H1 (cell line): ENCODE data around the gene ZW10. TPM values are rescaled to one million over a fixed set of nuclear protein-coding genes. Genes with fewer than 3 reads are reported as not detected.

Experiments
- CTCF ChIA-PET: fragments of 300-600 bp; sonication (Branson Sonifier 250); formaldehyde crosslinking; loops from one replicate; lab custom pipeline; 2021; ENCODE audit not compliant: partially characterized antibody; lab: Charles Lee
- POLR2A ChIA-PET: fragments of 300-600 bp; sonication (Branson Sonifier 250); formaldehyde crosslinking; loops from one replicate; lab custom pipeline; 2021; ENCODE audit warnings: inconsistent platforms; ENCODE audit not compliant: partially characterized antibody; lab: Charles Lee
- DNase-seq, 2 experiments: peaks; one replicate each; pipeline versions ENCODE4 v3.0.0 to v3.0.0-alpha.2; 2010 to 2022; ENCODE audit warnings: low spot score in 2 of 2, low read depth in 1 of 2, mixed read lengths in 1 of 2
- FAIRE-seq: peaks from 2 replicates; lab custom pipeline; 2011; peaks lifted over from hg19 to GRCh38; lab: Jason Lieb, UNC
- H2AFZ ChIP-seq: 2 replicates; pipeline ENCODE4 v1.8.1; 2012; ENCODE audit warnings: low read length, inconsistent platforms
- H2AK5ac ChIP-seq: 2 replicates; pipeline ENCODE4 v1.6.1; 2013; ENCODE audit warnings: low read depth, low read length
- H2BK120ac ChIP-seq: replicated peaks from 2 replicates; pipeline ENCODE3; 2013; ENCODE audit warnings: low read depth, low read length, inconsistent platforms
- H2BK12ac ChIP-seq: 2 replicates; pipeline ENCODE4 v1.6.1; 2013; ENCODE audit warnings: low read depth, low read length
- H2BK15ac ChIP-seq: 2 replicates; pipeline ENCODE4 v1.6.1; 2013; ENCODE audit warnings: low read length
- H2BK20ac ChIP-seq: 2 replicates; pipeline ENCODE4 v1.6.1; 2013; ENCODE audit warnings: low read length
- H2BK5ac ChIP-seq: 2 replicates; pipeline ENCODE4 v1.6.1; 2013; ENCODE audit warnings: low read depth, low read length
- H3K14ac ChIP-seq: 2 replicates; pipeline ENCODE4 v1.6.1; 2013; ENCODE audit warnings: inconsistent platforms; ENCODE audit not compliant: insufficient read length
- H3K18ac ChIP-seq: 2 replicates; pipeline ENCODE4 v1.6.1; 2013; ENCODE audit warnings: low read length; ENCODE audit errors: extremely low read depth
- H3K23ac ChIP-seq: 2 replicates; pipeline ENCODE4 v1.6.1; 2013; ENCODE audit warnings: inconsistent platforms; ENCODE audit not compliant: insufficient read length
- H3K23me2 ChIP-seq: 2 replicates; pipeline ENCODE4 v1.6.1; 2013; ENCODE audit warnings: low read depth, low read length
- H3K27ac ChIP-seq: 2 replicates; pipeline ENCODE4 v1.6.1; 2011; ENCODE audit warnings: low read depth, low read length, inconsistent platforms
- H3K27me3 ChIP-seq, 4 experiments: replicated peaks in 1 of 4; 1 replicate in 1 of 4; 2 replicates in 3 of 4; pipeline versions ENCODE4 v1.6.1 to v1.8.1; 2011 to 2013; ENCODE audit warnings: low read length in 3 of 4, mild to moderate bottlenecking in 3 of 4, inconsistent platforms in 2 of 4, mixed read lengths in 2 of 4, moderate library complexity in 1 of 4; ENCODE audit not compliant: control insufficient read depth in 3 of 4, insufficient read depth in 3 of 4; ENCODE audit errors: extremely low read depth in 1 of 4
- H3K36me3 ChIP-seq, 4 experiments: 2 replicates each; pipeline versions ENCODE4 v1.6.1 to v1.8.1; 2011 to 2013; ENCODE audit warnings: mild to moderate bottlenecking in 4 of 4, low read length in 3 of 4, moderate library complexity in 2 of 4, control low read depth in 1 of 4, inconsistent platforms in 1 of 4; ENCODE audit not compliant: insufficient read depth in 4 of 4, control insufficient read depth in 2 of 4
- H3K4ac ChIP-seq: replicated peaks from 2 replicates; pipeline ENCODE3; 2013; ENCODE audit warnings: low read length, low read depth, mixed read lengths, inconsistent platforms; ENCODE audit not compliant: insufficient read length
- H3K4me1 ChIP-seq, 4 experiments: replicated peaks in 1 of 4; 1 replicate in 1 of 4; 2 replicates in 3 of 4; pipeline versions ENCODE4 v1.6.1 to v1.8.1; 2011 to 2013; ENCODE audit warnings: low read length in 3 of 4, inconsistent platforms in 2 of 4, mixed read lengths in 1 of 4; ENCODE audit not compliant: insufficient read depth in 4 of 4, control insufficient read depth in 3 of 4
- H3K4me2 ChIP-seq, 2 experiments: 2 replicates each; pipeline versions ENCODE4 v1.6.1 to v1.8.1; 2011 to 2013; ENCODE audit warnings: low read depth in 2 of 2, low read length in 2 of 2, control low read depth in 1 of 2, inconsistent platforms in 1 of 2, mild to moderate bottlenecking in 1 of 2; ENCODE audit not compliant: insufficient read depth in 1 of 2
- H3K4me3 ChIP-seq, 4 experiments: fragments of 200-600, 300-600 bp in 1 of 4; sonication (generic), shearing (Covaris generic), sonication (Bioruptor Twin) in 1 of 4; 2 replicates each; pipeline versions ENCODE4 v1.5.1 to v1.8.1; 2011 to 2016; ENCODE audit warnings: low read length in 4 of 4, low read depth in 3 of 4, control low read depth in 2 of 4, inconsistent platforms in 2 of 4, mild to moderate bottlenecking in 2 of 4, mixed read lengths in 1 of 4, moderate library complexity in 1 of 4; ENCODE audit not compliant: insufficient read depth in 2 of 4; ENCODE audit errors: extremely low read depth in 1 of 4
- H3K56ac ChIP-seq: replicated peaks from 2 replicates; pipeline ENCODE3; 2013; ENCODE audit warnings: low read depth, mild to moderate bottlenecking, mixed read lengths, low read length, inconsistent platforms; ENCODE audit not compliant: insufficient read length
- H3K79me1 ChIP-seq: 2 replicates; pipeline ENCODE4 v1.6.1; 2013; ENCODE audit warnings: low read depth, low read length, control low read depth
- H3K79me2 ChIP-seq, 2 experiments: 2 replicates each; pipeline versions ENCODE4 v1.6.1 to v1.8.1; 2012 to 2013; ENCODE audit warnings: low read length in 2 of 2, mild to moderate bottlenecking in 2 of 2, inconsistent platforms in 1 of 2; ENCODE audit not compliant: insufficient read depth in 2 of 2, control insufficient read depth in 1 of 2
- H3K9ac ChIP-seq, 4 experiments: replicated peaks in 1 of 4; 1 replicate in 1 of 4; 2 replicates in 3 of 4; pipeline versions ENCODE4 v1.6.1 to v1.8.1; 2011 to 2013; ENCODE audit warnings: low read depth in 3 of 4, low read length in 3 of 4, control low read depth in 2 of 4, mild to moderate bottlenecking in 2 of 4, moderate library complexity in 2 of 4, inconsistent platforms in 1 of 4; ENCODE audit errors: extremely low read depth in 1 of 4
- H3K9me3 ChIP-seq, 2 experiments: 2 replicates each; pipeline versions ENCODE4 v1.6.1 to v1.8.1; 2012 to 2013; ENCODE audit warnings: mild to moderate bottlenecking in 2 of 2, moderate library complexity in 2 of 2, control low read depth in 1 of 2, inconsistent platforms in 1 of 2, low read depth in 1 of 2, low read length in 1 of 2, mixed read lengths in 1 of 2; ENCODE audit not compliant: insufficient read depth in 2 of 2
- H4K20me1 ChIP-seq, 2 experiments: replicated peaks in 1 of 2; 2 replicates each; pipeline versions ENCODE3 to v1.8.1; 2011 to 2013; ENCODE audit warnings: inconsistent platforms in 2 of 2, low read length in 2 of 2, mild to moderate bottlenecking in 1 of 2; ENCODE audit not compliant: insufficient read depth in 2 of 2, control insufficient read depth in 1 of 2
- H4K5ac ChIP-seq: 2 replicates; pipeline ENCODE4 v1.6.1; 2013; ENCODE audit warnings: low read length, low read depth, mixed read lengths, inconsistent platforms; ENCODE audit not compliant: insufficient read length
- H4K8ac ChIP-seq: 2 replicates; pipeline ENCODE4 v1.8.0; 2013; ENCODE audit warnings: mild to moderate bottlenecking, moderate library complexity, low read length, inconsistent platforms; ENCODE audit not compliant: insufficient read depth; ENCODE audit errors: extremely low read depth
- H4K91ac ChIP-seq: replicated peaks from 2 replicates; pipeline ENCODE3; 2013; ENCODE audit warnings: low read length, mixed read lengths, inconsistent platforms; ENCODE audit not compliant: insufficient read length
- RFX5 ChIP-seq: IDR thresholded peaks from 2 replicates; pipeline ENCODE4 v1.6.1; 2011; ENCODE audit warnings: low read depth, low read length, improper control_type of control experiment, borderline replicate concordance
- WGBS, 2 experiments: shearing (Covaris generic) in 1 of 2; methylation state at CpG; one replicate each; pipeline versions ENCODE4 v1.1.6 to v1.1.7; 2013 to 2015; ENCODE audit warnings: low lambda C conversion rate in 2 of 2, mixed read lengths in 2 of 2, inconsistent platforms in 1 of 2, low coverage in 1 of 2, missing lambda C conversion rate in 1 of 2; ENCODE audit not compliant: insufficient replicate concordance in 2 of 2, insufficient coverage in 1 of 2, insufficient read length in 1 of 2; ENCODE audit errors: extremely low coverage in 1 of 2, missing lambda C conversion rate in 1 of 2; 5-methylcytosine and 5-hydroxymethylcytosine counted together
- polyA plus RNA-seq, 7 experiments: library from polyadenylated mRNA; depleted of rRNA in 3 of 7; stranded (reverse) in 5 of 7; unstranded in 2 of 7; fragments of >200 nt in 5 of 7; fragments of 200-250 nt in 2 of 7; gene quantifications; 1 replicate in 5 of 7; 2 replicates in 1 of 7; 4 replicates in 1 of 7; pipeline versions ENCODE4 v1.2.1 to v1.2.3, GENCODE V29; 2011 to 2013; ENCODE audit warnings: missing spikeins in 2 of 7, mixed read lengths in 2 of 7
- total RNA-seq: library from RNA; stranded (reverse); fragmentation: NEBNext Ultra II Directional; extraction: Animal tissue kit (Norgen Biotek cat#: 25700); gene quantifications from 2 replicates; pipeline ENCODE4 v1.2.1, GENCODE V29; 2021

The ZW10 gene
- total and polyA plus RNA-seq, 2 of the 8 experiments (the other 6 are each of a cell fraction or from before 2014, with no cell fraction given) = 9.0 to 25.3 TPM

- Histone ChIP-seq H3K79me1 (0 out of 2 replicates have a peak, but pooled peaks cover 2% of the 10 kb centered on the region), H3K4ac (no peak overlapping the region), H3K36me3 (peaks cover 17 to 78% (median 47%) of the 10 kb centered on the region in 4 experiments), H3K4me1 (no peaks in the 10 kb centered on the region), H4K91ac (no peak overlapping the region), H3K14ac (no peak overlapping the region), H4K20me1 (peaks cover 0 to 2% of the 10 kb centered on the region in 2 experiments), H3K4me3 (no peak overlapping the region), H2BK12ac (no peak overlapping the region), H3K27ac (no peak overlapping the region), H4K8ac (no peak overlapping the region), H3K9me3 (no peaks in the 10 kb centered on the region), H3K23me2 (no peaks in the 10 kb centered on the region), H3K23ac (no peak overlapping the region), H2BK5ac (no peak overlapping the region), H2AFZ (no peak overlapping the region), H2BK15ac (no peak overlapping the region), H3K9ac (no peak overlapping the region), H2BK20ac (no peak overlapping the region), H4K5ac (no peak overlapping the region), H3K18ac (no peak overlapping the region), H2BK120ac (no peak overlapping the region), H3K4me2 (no peak overlapping the region), H3K79me2 (no peaks in the 10 kb centered on the region), H3K56ac (no peak overlapping the region), H3K27me3 (no peaks in the 10 kb centered on the region), H2AK5ac (no peak overlapping the region)
- DNase-seq (no peak), FAIRE-seq (no peak)
- CTCF ChIA-PET = interaction anchor here (1.2 to 1.7 kb wide), 2 partner anchors 12 to 17 kb away, joined by 4 to 10 read pairs; no protein-coding TSS in a partner anchor
- POLR2A ChIA-PET = interaction anchor here (1.2 to 1.6 kb wide), 2 partner anchors 18 to 57 kb away, joined by 3 to 5 read pairs; partner anchors contain the start of gene USP28
- 91% methylated on average over 3 of the region's 3 CpGs; no CpG with 5 or more reads in 1 of the 2 experiments for WGBS, 2 experiments
- TF ChIP-seq RFX5 = no peak
Observed at GRCh38 chr11:113818426-113818825, 44.9 kb upstream of the ZW10 start.
